Activated naive CD8-positive, alpha-beta T cell treated with anti-CD3 and anti-CD28 coated beads, Interleukin-2, amount 10 ng/mL, durations not matched to agents 7 days and 5 days (primary cell): ENCODE data around the gene DLX2. TPM values are rescaled to one million over a fixed set of nuclear protein-coding genes. Genes with fewer than 3 reads are reported as not detected.
A peak's percentile ranks its signal among the peaks of the same experiment; 100 is the strongest.

Experiments used
- ATAC-seq: fragments of 150-1000 bp; cut with Tn5 transposase; one replicate; pipeline ENCODE4 v1.10.0; 2021; ENCODE audit warnings: low read depth, moderate library complexity
- POLR2A ChIA-PET: fragments of 350-600 bp; sonication (Branson Sonifier 250); formaldehyde crosslinking; loops from one replicate; lab custom pipeline; 2021; ENCODE audit warnings: antibody characterized with exemption; lab: Charles Lee
- DNase-seq: peaks from one replicate; pipeline ENCODE4 v3.0.0; 2021
- H3K27ac Mint-ChIP-seq: one replicate; pipeline ENCODE4 v1.8.0; 2022; ENCODE audit warnings: mild to moderate bottlenecking, mixed read lengths
- H3K27me3 Mint-ChIP-seq: one replicate; pipeline ENCODE4 v1.8.0; 2022; ENCODE audit warnings: mild to moderate bottlenecking, moderate library complexity, mixed read lengths
- H3K36me3 Mint-ChIP-seq: one replicate; pipeline ENCODE4 v1.8.0; 2021; ENCODE audit warnings: mild to moderate bottlenecking, mixed read lengths
- H3K4me1 Mint-ChIP-seq: one replicate; pipeline ENCODE4 v1.8.0; 2021; ENCODE audit warnings: mixed read lengths
- H3K4me3 Mint-ChIP-seq: one replicate; pipeline ENCODE4 v1.8.0; 2022; ENCODE audit warnings: mild to moderate bottlenecking, moderate library complexity, mixed read lengths
- H3K9me3 Mint-ChIP-seq: one replicate; pipeline ENCODE4 v1.8.0; 2021; ENCODE audit warnings: mixed read lengths
- total RNA-seq, 2 experiments: library from RNA; stranded (reverse); gene quantifications; one replicate each; pipeline ENCODE4 v1.2.3, GENCODE V29; 2021

The DLX2 gene
- total RNA-seq, 2 experiments from 2014 or later: not detected

- DNase-seq (no peak), ATAC-seq (no peak)
- peak overlapping the region; percentile 57 for H3K4me3 Mint-ChIP-seq
- H3K27me3 Mint-ChIP-seq: peaks cover 98% of the 10 kb centered on the region
- H3K27ac Mint-ChIP-seq: peak overlapping the region; percentile 78
- POLR2A ChIA-PET: interaction anchor here (1.2 kb wide), 1 partner anchor 14 kb away, joined by 7 read pairs; no protein-coding TSS in a partner anchor
- peaks cover 2% of the 10 kb centered on the region for H3K36me3 Mint-ChIP-seq
- H3K4me1 Mint-ChIP-seq: peaks cover 47% of the 10 kb centered on the region
- no peaks in the 10 kb centered on the region for H3K9me3 Mint-ChIP-seq
These were observed 15.4 kb downstream of the DLX2 start for GRCh38 chr2:172087207-172087779.

- peak; percentile 43 for ATAC-seq
- peaks cover 2% of the 10 kb centered on the region for H3K36me3 Mint-ChIP-seq
- no peaks in the 10 kb centered on the region for H3K9me3 Mint-ChIP-seq
- DNase-seq: peak; percentile 73
- POLR2A ChIA-PET: interaction anchor here (1.2 kb wide), 1 partner anchor 15 kb away, joined by 7 read pairs; no protein-coding TSS in a partner anchor
- peak overlapping the region; percentile 57 for H3K4me3 Mint-ChIP-seq
- peak overlapping the region; percentile 56 for H3K27ac Mint-ChIP-seq
- peaks cover 50% of the 10 kb centered on the region for H3K4me1 Mint-ChIP-seq
- peaks cover 98% of the 10 kb centered on the region for H3K27me3 Mint-ChIP-seq
These were observed 16.2 kb downstream of the DLX2 start for GRCh38 chr2:172086241-172087206.

- Mint-ChIP-seq H3K27ac (peak within 1 kb of the TSS; percentile 56), H3K4me3 (peak within 1 kb of the TSS; percentile 84), H3K36me3 (peaks cover 2% of the 10 kb centered on the region), H3K4me1 (peaks cover 53% of the 10 kb centered on the region), H3K27me3 (peaks cover 98% of the 10 kb centered on the region), H3K9me3 (no peaks in the 10 kb centered on the region)
- DNase-seq (peak; percentile 47), ATAC-seq (peak; percentile 4)
- POLR2A ChIA-PET: interaction anchor here (1.2 to 1.3 kb wide), 2 partner anchors 11 to 16 kb away, joined by 3 to 5 read pairs; no protein-coding TSS in a partner anchor
These were observed 17.1 kb downstream of the DLX2 start, which contains the start of gene DLX1 for GRCh38 chr2:172085460-172086159. DLX1 (plus strand) TSS chr2:172085507; CDS start chr2:172085678, 171 bp downstream.

GRCh38 chr2:172084645-172085459 is 17.8 kb downstream of the DLX2 start:
- Mint-ChIP-seq H3K36me3 (peaks cover 4% of the 10 kb centered on the region), H3K4me1 (peaks cover 53% of the 10 kb centered on the region), H3K27ac (no peak overlapping the region), H3K27me3 (peaks cover 98% of the 10 kb centered on the region), H3K4me3 (peak overlapping the region; percentile 84), H3K9me3 (no peaks in the 10 kb centered on the region)
- ATAC-seq: peak; percentile 75
- POLR2A ChIA-PET: interaction anchor here (1.2 to 1.3 kb wide), 2 partner anchors 11 to 17 kb away, joined by 3 to 5 read pairs; no protein-coding TSS in a partner anchor
- peak; percentile 74 for DNase-seq

- no peaks in the 10 kb centered on the region for H3K9me3 Mint-ChIP-seq
- DNase-seq (peak; percentile 52), ATAC-seq (no peak)
- peaks cover 4% of the 10 kb centered on the region for H3K36me3 Mint-ChIP-seq
- POLR2A ChIA-PET: no interaction called here
- H3K4me3 Mint-ChIP-seq: peak overlapping the region; percentile 84
- H3K4me1 Mint-ChIP-seq: peaks cover 53% of the 10 kb centered on the region
- H3K27ac Mint-ChIP-seq: peak overlapping the region; percentile 21
- H3K27me3 Mint-ChIP-seq: peaks cover 97% of the 10 kb centered on the region
These were observed 18.4 kb downstream of the DLX2 start for GRCh38 chr2:172084395-172084644.

- Mint-ChIP-seq H3K4me3 (peak overlapping the region; percentile 84), H3K27ac (peak overlapping the region; percentile 21), H3K4me1 (peaks cover 53% of the 10 kb centered on the region), H3K36me3 (peaks cover 4% of the 10 kb centered on the region), H3K9me3 (no peaks in the 10 kb centered on the region), H3K27me3 (peaks cover 98% of the 10 kb centered on the region)
- ATAC-seq (no peak), DNase-seq (no peak)
- POLR2A ChIA-PET: interaction anchor here (1.7 kb wide), 1 partner anchor 12 kb away, joined by 5 read pairs; no protein-coding TSS in a partner anchor
These were observed 18.9 kb downstream of the DLX2 start for GRCh38 chr2:172083628-172084394.

- no peak for DNase-seq
- H3K9me3 Mint-ChIP-seq: no peaks in the 10 kb centered on the region
- peaks cover 4% of the 10 kb centered on the region for H3K36me3 Mint-ChIP-seq
- H3K4me1 Mint-ChIP-seq: peaks cover 47% of the 10 kb centered on the region
- ATAC-seq: no peak
- POLR2A ChIA-PET: interaction anchor here (0.9 to 1.7 kb wide), 3 partner anchors 10 to 20 kb away, joined by 3 to 5 read pairs (median 3); partner anchors contain the start of gene DLX2
- no peak overlapping the region for H3K27ac Mint-ChIP-seq
- H3K4me3 Mint-ChIP-seq: peak overlapping the region; percentile 84
- peaks cover 98% of the 10 kb centered on the region for H3K27me3 Mint-ChIP-seq
These were observed 19.6 kb downstream of the DLX2 start for GRCh38 chr2:172082944-172083627.

- H3K4me1 Mint-ChIP-seq: peaks cover 40% of the 10 kb centered on the region
- peak overlapping the region; percentile 61 for H3K4me3 Mint-ChIP-seq
- no peak overlapping the region for H3K27ac Mint-ChIP-seq
- POLR2A ChIA-PET: interaction anchor here (0.9 to 1.7 kb wide), 3 partner anchors 11 to 21 kb away, joined by 3 to 5 read pairs (median 3); partner anchors contain the start of gene DLX2
- ATAC-seq: no peak
- no peak for DNase-seq
- peaks cover 4% of the 10 kb centered on the region for H3K36me3 Mint-ChIP-seq
- H3K9me3 Mint-ChIP-seq: no peaks in the 10 kb centered on the region
- peaks cover 94% of the 10 kb centered on the region for H3K27me3 Mint-ChIP-seq
These were observed 20.4 kb downstream of the DLX2 start for GRCh38 chr2:172082105-172082943.

GRCh38 chr2:172081221-172082022 is 21.3 kb downstream of the DLX2 start:
- ATAC-seq: no peak
- peaks cover 4% of the 10 kb centered on the region for H3K36me3 Mint-ChIP-seq
- peaks cover 86% of the 10 kb centered on the region for H3K27me3 Mint-ChIP-seq
- peaks cover 34% of the 10 kb centered on the region for H3K4me1 Mint-ChIP-seq
- H3K4me3 Mint-ChIP-seq: peak overlapping the region; percentile 35
- no peak for DNase-seq
- POLR2A ChIA-PET: interaction anchor here (0.6 to 1.1 kb wide), 2 partner anchors 12 to 21 kb away, joined by 3 read pairs; no protein-coding TSS in a partner anchor
- H3K9me3 Mint-ChIP-seq: no peaks in the 10 kb centered on the region
- H3K27ac Mint-ChIP-seq: peak overlapping the region; percentile 81

- ATAC-seq (no peak), DNase-seq (no peak)
- no peaks in the 10 kb centered on the region for H3K9me3 Mint-ChIP-seq
- H3K27me3 Mint-ChIP-seq: peaks cover 84% of the 10 kb centered on the region
- peaks cover 4% of the 10 kb centered on the region for H3K36me3 Mint-ChIP-seq
- H3K27ac Mint-ChIP-seq: no peak overlapping the region
- no peak overlapping the region for H3K4me3 Mint-ChIP-seq
- POLR2A ChIA-PET: no interaction called here
- H3K4me1 Mint-ChIP-seq: peaks cover 31% of the 10 kb centered on the region
These were observed 22.0 kb downstream of the DLX2 start for GRCh38 chr2:172080641-172081220.
